ENCODE results near the gene FEZF1. TPM values are rescaled to one million over a fixed set of nuclear protein-coding genes. Genes with fewer than 3 reads are reported as not detected.
A peak's percentile ranks its signal among the peaks of the same experiment; 100 is the strongest.

FEZF1 gene
- total and polyA plus RNA-seq, 10 donors, result 0.04 TPM; not detected in 9

- H3K27me3 ChIP-seq (replicated peaks in 1 of 7), result peaks cover 6 to 100% (median 97%) of the 10 kb centered on the region in 7 donors
These were observed 2.7 kb upstream of the FEZF1 start for GRCh38 chr7:122307228-122307621.

GRCh38 chr7:122306320-122307227, 2.0 kb upstream of the FEZF1 start:
- peaks cover 6 to 100% (median 97%) of the 10 kb centered on the region in 7 donors for H3K27me3 ChIP-seq (replicated peaks in 1 of 7)
- peak overlapping the region in 2 of 8 donors; percentile 21 to 56 for H3K4me3 ChIP-seq
- DNase-seq, result no peak
- intact Hi-C loops (cut with DNase I; ENCODE audit: low total_unique reads), result no loop called here
- no peak for TF ChIP-seq POLR2A (IDR thresholded peaks at IDR 0.05)
- TF ChIP-seq CTCF (IDR thresholded peaks at IDR 0.05 in 8 of 11, conservative IDR thresholded peaks at IDR 0.05 in 3 of 11), result no peak
- no peak for TF ChIP-seq POLR2AphosphoS5 (IDR thresholded peaks at IDR 0.05)
- 10 to 14% (median 11%) methylated on average over 36 to 37 of the region's 37 CpGs for WGBS, 5 donors
- H3K27ac ChIP-seq, result no peak overlapping the region
- H3K36me3 ChIP-seq, result no peaks in the 10 kb centered on the region
- peaks cover 3 to 49% (median 30%) of the 10 kb centered on the region in 6 donors for H3K4me1 ChIP-seq
- peaks cover 0 to 16% (median 0%) of the 10 kb centered on the region in 8 donors for H3K9me3 ChIP-seq

More at GRCh38 chr7:122307228-122307621, 2.7 kb upstream of the FEZF1 start:
- no peak for DNase-seq
- Histone ChIP-seq H3K27ac (no peak overlapping the region), H3K4me1 (peaks cover 3 to 49% (median 33%) of the 10 kb centered on the region in 6 donors), H3K4me3 (no peak overlapping the region), H3K9me3 (peaks cover 0 to 16% (median 0%) of the 10 kb centered on the region in 8 donors), H3K36me3 (no peaks in the 10 kb centered on the region)
- intact Hi-C loops (cut with DNase I; ENCODE audit: low total_unique reads), result no loop called here
- 10 to 29% (median 13%) methylated on average over 12 to 13 of the region's 13 CpGs for WGBS, 5 donors
- no peak for TF ChIP-seq CTCF (IDR thresholded peaks at IDR 0.05 in 8 of 11, conservative IDR thresholded peaks at IDR 0.05 in 3 of 11)
- no peak for TF ChIP-seq POLR2A (IDR thresholded peaks at IDR 0.05)
- TF ChIP-seq POLR2AphosphoS5 (IDR thresholded peaks at IDR 0.05), result no peak

GRCh38 chr7:122305475-122306319, 1.1 kb upstream of the FEZF1 start:
- no peak overlapping the region for H3K27ac ChIP-seq
- WGBS, 5 donors, result 4 to 13% (median 5%) methylated on average over 35 to 65 of the region's 65 CpGs
- H3K36me3 ChIP-seq, result no peaks in the 10 kb centered on the region
- peak overlapping the region in 6 of 8 donors; percentile 10 to 56 (median 20) for H3K4me3 ChIP-seq
- H3K4me1 ChIP-seq, result peaks cover 2 to 47% (median 25%) of the 10 kb centered on the region in 6 donors
- DNase-seq, result peak; percentile 66
- intact Hi-C loops (cut with DNase I; ENCODE audit: low total_unique reads), result no loop called here
- peaks cover 0 to 16% (median 0%) of the 10 kb centered on the region in 8 donors for H3K9me3 ChIP-seq
- peaks cover 6 to 100% (median 97%) of the 10 kb centered on the region in 7 donors for H3K27me3 ChIP-seq (replicated peaks in 1 of 7)
- no peak for TF ChIP-seq POLR2A (IDR thresholded peaks at IDR 0.05)
- no peak for TF ChIP-seq CTCF (IDR thresholded peaks at IDR 0.05 in 8 of 11, conservative IDR thresholded peaks at IDR 0.05 in 3 of 11)
- TF ChIP-seq POLR2AphosphoS5 (IDR thresholded peaks at IDR 0.05), result no peak
